ENCODE results near the gene RAB26.

The RAB26 gene

GRCh38 chr16:2145843-2146242 lies 2.6 kb upstream of the RAB26 start:
- DNase-seq: no peak

GRCh38 chr16:2147378-2147777 lies 1.0 kb upstream of the RAB26 start:
- no peak for DNase-seq

- DNase-seq: no peak
These were observed 547 bp downstream of the RAB26 start for GRCh38 chr16:2148714-2149629.

GRCh38 chr16:2149630-2150417 lies 1.4 kb downstream of the RAB26 start:
- DNase-seq: no peak

GRCh38 chr16:2150418-2151187 lies 2.2 kb downstream of the RAB26 start:
- DNase-seq: peak; percentile 77

GRCh38 chr16:2151188-2152091 lies 3.0 kb downstream of the RAB26 start:
- no peak for DNase-seq

- no peak for DNase-seq
These were observed 4.5 kb downstream of the RAB26 start for GRCh38 chr16:2152695-2153506.

- DNase-seq: no peak
These were observed 6.2 kb downstream of the RAB26 start for GRCh38 chr16:2154533-2155090.

GRCh38 chr16:2155091-2155950 lies 6.9 kb downstream of the RAB26 start, which contains the start of gene TRAF7:
Gene TRAF7 (plus strand): TSS chr16:2155782. CDS start chr16:2163921, 8,139 bp downstream.
- DNase-seq: peak; percentile 100

GRCh38 chr16:2155977-2156848 lies 7.8 kb downstream of the RAB26 start:
- no peak for DNase-seq

GRCh38 chr16:2156849-2157224 lies 8.4 kb downstream of the RAB26 start:
- DNase-seq: no peak

GRCh38 chr16:2157480-2158261 lies 9.2 kb downstream of the RAB26 start:
- no peak for DNase-seq

GRCh38 chr16:2158262-2158638 lies 9.8 kb downstream of the RAB26 start:
- DNase-seq: no peak

- no peak for DNase-seq
These were observed 10.9 kb downstream of the RAB26 start for GRCh38 chr16:2159175-2159838.

- DNase-seq: no peak
These were observed 12.6 kb downstream of the RAB26 start for GRCh38 chr16:2160915-2161551.

GRCh38 chr16:2161911-2162310 lies 13.5 kb downstream of the RAB26 start:
- no peak for DNase-seq

GRCh38 chr16:2162676-2163118 lies 14.3 kb downstream of the RAB26 start:
- no peak for DNase-seq
